Activated CD8-positive, alpha-beta memory T cell treated with anti-CD3 and anti-CD28 coated beads, Interleukin-2, amount 10 ng/mL, durations not matched to agents 7 days and 5 days (primary cell): ENCODE measurements around the gene SPATA33. TPM values are rescaled to one million over a fixed set of nuclear protein-coding genes. Genes with fewer than 3 reads are reported as not detected.
A peak's percentile ranks its signal among the peaks of the same experiment; 100 is the strongest.

Experiments used
- ATAC-seq: fragments of 150-1000 bp; cut with Tn5 transposase; one replicate; pipeline ENCODE4 v1.10.0; 2021; ENCODE audit warnings: moderate library complexity
- CTCF ChIA-PET: fragments of 350-600 bp; sonication (Branson Sonifier 250); formaldehyde crosslinking; loops from one replicate; lab custom pipeline; 2021; ENCODE audit warnings: antibody characterized with exemption; lab: Charles Lee
- DNase-seq: peaks from one replicate; pipeline ENCODE4 v3.0.0-alpha.2; 2020
- H3K27ac Mint-ChIP-seq: one replicate; pipeline ENCODE4 v1.8.0; 2021; ENCODE audit warnings: mild to moderate bottlenecking, mixed read lengths
- H3K27me3 Mint-ChIP-seq: one replicate; pipeline ENCODE4 v1.8.0; 2021; ENCODE audit warnings: mixed read lengths
- H3K36me3 Mint-ChIP-seq: one replicate; pipeline ENCODE4 v1.8.0; 2021; ENCODE audit warnings: mild to moderate bottlenecking, mixed read lengths
- H3K4me1 Mint-ChIP-seq: one replicate; pipeline ENCODE4 v1.8.0; 2021; ENCODE audit warnings: mixed read lengths
- H3K4me3 Mint-ChIP-seq: one replicate; pipeline ENCODE4 v1.8.0; 2021; ENCODE audit warnings: mild to moderate bottlenecking, moderate library complexity, mixed read lengths
- H3K9me3 Mint-ChIP-seq: one replicate; pipeline ENCODE4 v1.8.0; 2022; ENCODE audit warnings: low read depth, mixed read lengths
- total RNA-seq, 2 experiments: library from RNA; stranded (reverse); gene quantifications; one replicate each; pipeline ENCODE4 v1.2.3, GENCODE V29; 2021

The SPATA33 gene
- total RNA-seq, 2 experiments from 2014 or later, result 14.5 to 17.4 TPM

DNA sequence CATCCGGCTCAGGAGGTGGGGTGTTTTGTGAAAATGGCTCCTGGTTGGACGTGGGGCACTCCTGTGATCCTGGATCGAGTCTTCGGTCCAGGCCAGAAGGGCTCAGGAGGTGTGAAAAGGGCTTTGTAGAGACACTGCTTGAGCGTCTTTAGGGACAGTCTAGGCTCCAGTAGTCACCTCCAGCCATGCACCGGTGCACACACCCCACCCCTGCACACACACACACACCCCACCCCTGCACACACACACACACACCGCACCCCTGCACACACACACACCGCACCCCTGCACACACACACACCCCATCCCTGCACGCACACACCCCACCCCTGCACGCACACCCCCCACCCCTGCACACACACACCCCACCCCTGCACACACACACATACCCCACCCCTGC is 19.2 kb upstream of the SPATA33 start:
- CTCF ChIA-PET, result no interaction called here
- Mint-ChIP-seq H3K9me3 (no peaks in the 10 kb centered on the region), H3K4me1 (peaks cover 7% of the 10 kb centered on the region), H3K4me3 (no peak overlapping the region), H3K27me3 (no peaks in the 10 kb centered on the region), H3K36me3 (no peaks in the 10 kb centered on the region), H3K27ac (no peak overlapping the region)
- DNase-seq (no peak), ATAC-seq (no peak)

DNA sequence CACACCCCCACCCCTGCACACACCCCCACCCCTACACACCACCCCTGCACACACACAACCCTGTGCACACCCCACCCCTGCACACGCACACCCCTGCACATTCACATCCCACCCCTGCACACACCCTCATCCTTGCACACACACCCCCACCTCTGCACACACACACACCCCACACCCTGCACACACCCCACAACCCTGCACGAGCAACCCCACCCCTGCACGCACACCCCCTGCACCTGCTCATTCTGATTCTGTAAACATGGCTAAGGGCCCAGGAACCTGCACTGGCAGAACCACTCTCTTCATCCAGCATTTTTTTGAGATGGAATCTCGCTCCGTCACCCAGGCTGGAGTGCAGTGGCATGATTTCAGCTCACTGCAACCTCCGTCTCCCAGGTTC is 18.3 kb upstream of the SPATA33 start:
- H3K27ac Mint-ChIP-seq, result no peak overlapping the region
- H3K27me3 Mint-ChIP-seq, result no peaks in the 10 kb centered on the region

DNA sequence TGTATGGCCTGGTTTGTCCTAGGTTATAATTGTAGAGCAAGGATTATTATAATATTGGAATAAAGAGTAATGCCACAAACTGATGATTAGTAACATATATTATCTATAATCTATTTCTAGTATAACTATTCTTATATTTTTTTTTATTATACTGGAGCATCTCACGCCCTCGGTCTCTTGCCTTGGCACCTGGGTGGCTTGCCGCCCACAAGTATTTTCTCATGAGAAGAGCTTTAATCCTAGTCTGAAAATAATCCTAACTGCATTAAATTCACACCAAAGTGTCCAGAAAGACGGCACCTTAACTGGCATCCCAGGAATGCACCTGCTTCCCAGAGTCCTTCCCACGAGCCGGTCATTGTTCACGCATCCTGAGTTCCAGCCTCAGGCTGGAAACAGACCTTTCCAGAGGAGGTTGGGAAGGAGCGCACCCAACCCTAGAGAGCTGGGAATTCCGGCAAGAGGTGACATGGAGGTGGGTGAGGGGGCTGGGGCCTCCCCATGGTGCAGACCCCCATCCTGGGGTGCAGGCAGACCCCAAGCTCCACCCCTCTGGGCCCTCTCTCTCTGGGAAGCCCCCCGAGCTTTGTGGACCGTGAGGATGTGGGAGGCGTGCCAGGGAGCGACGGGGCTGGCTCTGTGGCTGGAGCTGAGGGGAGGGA is 16.0 kb upstream of the SPATA33 start:
- no peak overlapping the region for H3K27ac Mint-ChIP-seq

More for the DNA sequence above, 18.3 kb upstream of the SPATA33 start:
- H3K36me3 Mint-ChIP-seq, result no peaks in the 10 kb centered on the region
- DNase-seq (no peak), ATAC-seq (no peak)
- peaks cover 7% of the 10 kb centered on the region for H3K4me1 Mint-ChIP-seq
- no peak overlapping the region for H3K4me3 Mint-ChIP-seq
- H3K9me3 Mint-ChIP-seq, result no peaks in the 10 kb centered on the region
- CTCF ChIA-PET, result no interaction called here

GRCh38 chr16:89642574-89642973 is 15.1 kb upstream of the SPATA33 start:
- ATAC-seq, result no peak
- no peak overlapping the region for H3K4me3 Mint-ChIP-seq
- H3K27ac Mint-ChIP-seq, result no peak overlapping the region
- CTCF ChIA-PET, result interaction anchor here (1.1 to 1.7 kb wide), 2 partner anchors 9 to 41 kb away, joined by 3 to 5 read pairs; no protein-coding TSS in a partner anchor
- no peak for DNase-seq
- H3K9me3 Mint-ChIP-seq, result no peaks in the 10 kb centered on the region
- peaks cover 7% of the 10 kb centered on the region for H3K4me1 Mint-ChIP-seq
- H3K36me3 Mint-ChIP-seq, result peaks cover 14% of the 10 kb centered on the region
- no peaks in the 10 kb centered on the region for H3K27me3 Mint-ChIP-seq

More for the DNA sequence above, 16.0 kb upstream of the SPATA33 start:
- Mint-ChIP-seq H3K27me3 (no peaks in the 10 kb centered on the region), H3K9me3 (no peaks in the 10 kb centered on the region), H3K4me1 (peaks cover 7% of the 10 kb centered on the region), H3K4me3 (no peak overlapping the region), H3K36me3 (peaks cover 8% of the 10 kb centered on the region)
- ATAC-seq (no peak), DNase-seq (no peak)
- CTCF ChIA-PET, result interaction anchor here (1.0 to 1.7 kb wide), 4 partner anchors 12 to 42 kb away, joined by 3 to 7 read pairs (median 4); partner anchors contain the start of genes CHMP1A and SPATA33

DNA sequence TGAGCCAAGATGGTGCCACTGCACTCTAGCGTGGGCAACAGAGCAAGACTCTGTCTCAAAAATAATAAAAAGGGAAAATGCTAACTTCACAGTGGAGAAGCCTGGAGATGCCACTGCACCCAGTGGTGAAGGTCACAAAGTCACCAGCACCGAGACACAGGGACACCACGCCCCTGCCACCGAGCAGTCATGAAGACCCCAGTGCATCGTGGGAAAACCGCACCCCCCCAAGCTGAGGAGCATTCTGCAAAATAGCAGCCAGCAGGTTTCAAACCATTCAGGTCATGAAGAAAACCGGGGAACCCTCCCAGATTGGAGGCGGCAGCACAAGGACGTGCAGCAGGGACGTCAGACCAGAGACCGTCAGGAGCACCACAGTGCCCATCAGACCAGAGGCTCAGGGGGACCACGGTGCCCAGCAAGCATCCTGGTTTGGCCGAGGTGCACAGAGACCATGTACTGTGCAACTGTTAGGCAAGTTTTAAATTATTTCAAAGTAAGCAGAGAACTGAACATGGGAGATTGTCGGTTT is 13.8 kb upstream of the SPATA33 start:
- H3K4me1 Mint-ChIP-seq, result peaks cover 7% of the 10 kb centered on the region
- ATAC-seq (no peak), DNase-seq (no peak)
- no peak overlapping the region for H3K27ac Mint-ChIP-seq
- no peak overlapping the region for H3K4me3 Mint-ChIP-seq
- CTCF ChIA-PET, result no interaction called here
- H3K27me3 Mint-ChIP-seq, result no peaks in the 10 kb centered on the region
- no peaks in the 10 kb centered on the region for H3K9me3 Mint-ChIP-seq
- H3K36me3 Mint-ChIP-seq, result peaks cover 19% of the 10 kb centered on the region

DNA sequence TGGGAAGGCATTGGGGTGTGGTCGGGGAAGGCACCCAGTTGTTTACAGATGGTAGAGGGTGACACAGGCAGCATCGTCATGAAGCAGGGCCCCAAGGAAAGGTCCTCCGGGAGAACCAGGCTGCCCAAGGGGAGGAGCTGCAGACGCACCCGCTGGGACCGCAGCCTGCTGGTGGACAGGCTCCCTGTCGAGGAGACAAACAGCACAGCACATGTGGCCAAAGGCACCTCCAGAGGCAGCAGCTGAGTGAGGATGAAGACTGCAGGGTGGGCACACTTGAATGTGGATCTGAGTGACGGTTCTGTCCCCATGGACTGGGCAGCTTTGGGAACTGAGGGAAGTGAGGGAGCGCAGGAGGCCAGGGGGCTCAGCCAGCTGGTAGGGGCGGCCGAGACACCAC is 12.5 kb upstream of the SPATA33 start:
- Mint-ChIP-seq H3K4me3 (no peak overlapping the region), H3K9me3 (no peaks in the 10 kb centered on the region), H3K4me1 (peaks cover 7% of the 10 kb centered on the region), H3K27me3 (no peaks in the 10 kb centered on the region), H3K36me3 (peaks cover 26% of the 10 kb centered on the region), H3K27ac (no peak overlapping the region)
- no peak for ATAC-seq
- DNase-seq, result no peak
- CTCF ChIA-PET, result no interaction called here

DNA sequence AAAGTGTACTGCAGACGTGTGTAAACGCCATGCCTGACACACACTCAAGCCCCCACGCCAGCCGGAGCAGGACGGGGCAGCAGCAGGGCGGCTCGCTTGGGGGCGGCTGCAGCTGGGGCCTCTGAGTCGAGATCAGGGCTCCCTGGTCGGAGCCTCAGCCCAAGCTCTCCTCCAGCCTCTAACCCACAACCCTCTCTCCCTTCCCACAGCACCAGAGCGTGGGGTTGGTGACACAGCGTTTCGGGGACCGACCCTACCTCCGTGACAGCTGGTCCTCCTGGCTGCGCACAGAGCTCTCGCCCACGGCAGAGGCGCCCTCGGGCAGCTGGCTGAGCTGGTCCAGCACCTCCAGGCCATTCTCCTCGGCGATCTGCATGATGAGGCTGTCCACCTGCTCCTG is 11.4 kb upstream of the SPATA33 start:
- Mint-ChIP-seq H3K4me1 (no peaks in the 10 kb centered on the region), H3K27ac (no peak overlapping the region), H3K27me3 (no peaks in the 10 kb centered on the region), H3K4me3 (no peak overlapping the region), H3K9me3 (no peaks in the 10 kb centered on the region), H3K36me3 (peaks cover 28% of the 10 kb centered on the region)
- DNase-seq (no peak), ATAC-seq (no peak)
- CTCF ChIA-PET, result interaction anchor here (1.0 kb wide), 1 partner anchor 13 kb away, joined by 3 read pairs; no protein-coding TSS in a partner anchor

GRCh38 chr16:89646906-89647305 is 10.7 kb upstream of the SPATA33 start:
- Mint-ChIP-seq H3K27ac (no peak overlapping the region), H3K9me3 (no peaks in the 10 kb centered on the region), H3K4me1 (no peaks in the 10 kb centered on the region), H3K36me3 (peaks cover 28% of the 10 kb centered on the region), H3K27me3 (no peaks in the 10 kb centered on the region), H3K4me3 (no peak overlapping the region)
- ATAC-seq (no peak), DNase-seq (no peak)
- CTCF ChIA-PET, result interaction anchor here (1.0 kb wide), 1 partner anchor 14 kb away, joined by 3 read pairs; no protein-coding TSS in a partner anchor

DNA sequence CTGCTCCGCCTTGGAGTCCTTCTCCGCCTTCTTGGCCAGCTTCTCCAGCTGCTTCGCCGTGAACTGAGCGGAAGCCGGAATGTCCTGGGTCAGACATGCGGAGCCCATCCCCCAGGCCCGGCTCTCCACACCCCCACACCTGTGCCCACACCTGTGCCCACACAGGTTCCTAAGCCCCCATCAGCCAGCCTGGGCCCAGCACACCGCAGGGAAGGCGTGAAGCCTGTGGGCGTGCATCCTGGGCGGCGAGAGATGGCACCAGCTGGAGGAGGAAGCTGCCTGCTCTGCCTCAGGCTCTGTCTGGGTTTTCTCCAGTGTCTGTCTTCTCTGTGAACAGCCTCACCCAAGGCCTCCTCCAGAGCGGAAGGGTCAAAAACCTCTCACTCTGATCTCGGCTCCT is 6.1 kb upstream of the SPATA33 start:
- DNase-seq (no peak), ATAC-seq (no peak)
- CTCF ChIA-PET, result no interaction called here
- Mint-ChIP-seq H3K36me3 (peaks cover 20% of the 10 kb centered on the region), H3K9me3 (no peaks in the 10 kb centered on the region), H3K27ac (no peak overlapping the region), H3K27me3 (no peaks in the 10 kb centered on the region), H3K4me1 (peaks cover 15% of the 10 kb centered on the region), H3K4me3 (no peak overlapping the region)

- no peaks in the 10 kb centered on the region for H3K9me3 Mint-ChIP-seq
- H3K36me3 Mint-ChIP-seq, result peaks cover 12% of the 10 kb centered on the region
- no peak overlapping the region for H3K27ac Mint-ChIP-seq
- ATAC-seq (no peak), DNase-seq (no peak)
- no peak overlapping the region for H3K4me3 Mint-ChIP-seq
- CTCF ChIA-PET, result interaction anchor here (0.9 to 1.5 kb wide), 3 partner anchors 12 to 413 kb away, joined by 3 to 4 read pairs (median 3); no protein-coding TSS in a partner anchor
- peaks cover 21% of the 10 kb centered on the region for H3K4me1 Mint-ChIP-seq
- H3K27me3 Mint-ChIP-seq, result no peaks in the 10 kb centered on the region
Observed at GRCh38 chr16:89653656-89654295, 3.9 kb upstream of the SPATA33 start.

- ATAC-seq (no peak), DNase-seq (no peak)
- CTCF ChIA-PET, result interaction anchor here (0.6 kb wide), 1 partner anchor 141 kb away, joined by 3 read pairs; no protein-coding TSS in a partner anchor
- H3K4me1 Mint-ChIP-seq, result peaks cover 30% of the 10 kb centered on the region
- peaks cover 9% of the 10 kb centered on the region for H3K36me3 Mint-ChIP-seq
- H3K27ac Mint-ChIP-seq, result peak overlapping the region; percentile 63
- H3K27me3 Mint-ChIP-seq, result no peaks in the 10 kb centered on the region
- no peaks in the 10 kb centered on the region for H3K9me3 Mint-ChIP-seq
- H3K4me3 Mint-ChIP-seq, result no peak overlapping the region
Observed at GRCh38 chr16:89655062-89655643, 2.5 kb upstream of the SPATA33 start.

DNA sequence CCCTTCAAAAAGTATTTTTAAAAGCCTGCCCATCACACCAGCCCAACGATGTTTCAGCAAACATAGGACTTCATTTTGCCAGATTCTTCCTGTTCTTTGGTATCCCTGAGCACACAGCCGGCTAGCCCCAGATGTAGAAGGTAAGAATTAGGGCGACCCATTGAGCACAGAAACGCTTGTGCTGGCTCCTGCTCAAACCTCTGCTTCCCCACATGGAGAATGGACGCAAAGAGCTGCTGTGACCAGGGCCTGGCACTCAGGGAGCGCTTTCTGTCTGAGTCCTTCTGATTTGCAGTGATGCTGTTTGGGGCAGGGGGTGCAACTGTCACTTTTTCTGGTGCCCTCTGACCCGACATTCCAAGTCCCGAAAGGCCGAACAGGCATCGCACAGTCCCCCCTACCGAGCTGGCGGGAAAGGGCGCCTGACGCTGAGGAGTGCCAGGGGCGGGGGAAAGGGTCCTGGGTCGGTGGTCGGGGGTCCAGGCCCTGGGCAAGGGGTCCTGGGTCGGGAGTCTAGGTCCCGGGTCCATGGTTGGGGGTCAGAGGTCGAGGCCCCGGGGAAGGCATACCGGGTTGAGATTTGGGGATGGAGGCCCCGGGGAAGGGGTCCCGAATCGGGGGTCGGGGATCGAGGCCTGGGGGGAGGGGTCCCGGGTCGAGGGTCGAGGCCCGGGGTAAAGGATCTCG is 1.1 kb upstream of the SPATA33 start:
- Mint-ChIP-seq H3K4me3 (peak overlapping the region; percentile 87), H3K9me3 (no peaks in the 10 kb centered on the region), H3K36me3 (peaks cover 21% of the 10 kb centered on the region), H3K27ac (peak overlapping the region; percentile 80), H3K4me1 (peaks cover 35% of the 10 kb centered on the region), H3K27me3 (no peaks in the 10 kb centered on the region)
- no peak for ATAC-seq
- no peak for DNase-seq
- CTCF ChIA-PET, result interaction anchor here (0.8 to 1.2 kb wide), 3 partner anchors 15 to 293 kb away, joined by 3 to 4 read pairs (median 3); no protein-coding TSS in a partner anchor
